GM12875 (cell line): Measurements from ENCODE around the gene TMEM131L.

ENCODE experiments used
- H3K4me3 ChIP-seq: one replicate; pipeline ENCODE4 v1.5.1; 2011; ENCODE audit warnings: low read depth, low read length, control low read depth
- TF ChIP-seq, protein P1 (sequence below): IDR thresholded peaks from 2 replicates; pipeline ENCODE4 v1.5.1; 2011; ENCODE audit warnings: low read depth, mild to moderate bottlenecking, control low read depth, inconsistent platforms, low read length, moderate library complexity, borderline replicate concordance; ENCODE audit not compliant: insufficient read depth

TMEM131L gene

DNA sequence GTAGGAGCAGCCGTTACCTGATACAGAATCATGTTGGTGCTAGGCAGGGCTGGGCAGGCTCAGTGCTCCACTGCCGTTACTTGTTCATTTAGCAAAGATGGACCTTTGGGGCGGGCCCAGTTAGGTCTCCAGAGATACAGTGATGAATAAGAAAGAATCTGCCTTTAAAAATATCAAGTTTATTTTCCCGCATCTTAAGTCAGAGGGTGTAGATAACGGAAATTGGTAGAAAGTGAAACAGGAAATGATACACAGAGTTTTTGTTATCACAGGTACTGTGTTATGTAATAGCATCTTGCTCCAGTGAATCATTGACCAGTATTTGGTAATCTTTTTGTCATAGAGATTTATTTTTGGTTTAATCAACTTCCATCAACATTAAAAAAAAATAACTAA is 5.5 kb downstream of the TMEM131L start:
- TF ChIP-seq, protein P1, sequence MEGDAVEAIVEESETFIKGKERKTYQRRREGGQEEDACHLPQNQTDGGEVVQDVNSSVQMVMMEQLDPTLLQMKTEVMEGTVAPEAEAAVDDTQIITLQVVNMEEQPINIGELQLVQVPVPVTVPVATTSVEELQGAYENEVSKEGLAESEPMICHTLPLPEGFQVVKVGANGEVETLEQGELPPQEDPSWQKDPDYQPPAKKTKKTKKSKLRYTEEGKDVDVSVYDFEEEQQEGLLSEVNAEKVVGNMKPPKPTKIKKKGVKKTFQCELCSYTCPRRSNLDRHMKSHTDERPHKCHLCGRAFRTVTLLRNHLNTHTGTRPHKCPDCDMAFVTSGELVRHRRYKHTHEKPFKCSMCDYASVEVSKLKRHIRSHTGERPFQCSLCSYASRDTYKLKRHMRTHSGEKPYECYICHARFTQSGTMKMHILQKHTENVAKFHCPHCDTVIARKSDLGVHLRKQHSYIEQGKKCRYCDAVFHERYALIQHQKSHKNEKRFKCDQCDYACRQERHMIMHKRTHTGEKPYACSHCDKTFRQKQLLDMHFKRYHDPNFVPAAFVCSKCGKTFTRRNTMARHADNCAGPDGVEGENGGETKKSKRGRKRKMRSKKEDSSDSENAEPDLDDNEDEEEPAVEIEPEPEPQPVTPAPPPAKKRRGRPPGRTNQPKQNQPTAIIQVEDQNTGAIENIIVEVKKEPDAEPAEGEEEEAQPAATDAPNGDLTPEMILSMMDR, result no peak
- no peak overlapping the region for H3K4me3 ChIP-seq

GRCh38 chr4:153472122-153473037 is 6.2 kb downstream of the TMEM131L start:
- H3K4me3 ChIP-seq, result peak overlapping the region; percentile 24

DNA sequence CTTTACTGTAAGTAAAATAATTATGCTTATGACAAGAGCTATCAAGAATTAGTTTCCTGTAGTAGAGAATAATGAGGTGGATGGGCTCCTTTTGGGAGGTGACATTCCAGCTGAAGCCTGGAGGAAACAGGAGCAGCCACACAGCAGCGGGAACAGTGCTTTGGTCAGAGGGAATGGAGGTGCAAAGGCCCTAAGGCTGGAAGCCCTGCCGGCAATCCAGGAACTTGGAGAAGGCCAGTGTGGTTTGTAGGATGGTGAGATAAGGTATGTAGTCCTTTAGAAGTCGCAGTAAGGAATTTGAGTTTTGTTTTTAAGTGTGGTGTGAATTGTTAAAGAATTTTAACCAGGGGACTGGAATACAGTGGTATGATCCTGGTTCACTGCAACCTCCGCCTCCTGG is 8.1 kb downstream of the TMEM131L start:
- H3K4me3 ChIP-seq, result no peak overlapping the region
- TF ChIP-seq, protein P1, result no peak

More at GRCh38 chr4:153472122-153473037, 6.2 kb downstream of the TMEM131L start:
- TF ChIP-seq, protein P1, result no peak

DNA sequence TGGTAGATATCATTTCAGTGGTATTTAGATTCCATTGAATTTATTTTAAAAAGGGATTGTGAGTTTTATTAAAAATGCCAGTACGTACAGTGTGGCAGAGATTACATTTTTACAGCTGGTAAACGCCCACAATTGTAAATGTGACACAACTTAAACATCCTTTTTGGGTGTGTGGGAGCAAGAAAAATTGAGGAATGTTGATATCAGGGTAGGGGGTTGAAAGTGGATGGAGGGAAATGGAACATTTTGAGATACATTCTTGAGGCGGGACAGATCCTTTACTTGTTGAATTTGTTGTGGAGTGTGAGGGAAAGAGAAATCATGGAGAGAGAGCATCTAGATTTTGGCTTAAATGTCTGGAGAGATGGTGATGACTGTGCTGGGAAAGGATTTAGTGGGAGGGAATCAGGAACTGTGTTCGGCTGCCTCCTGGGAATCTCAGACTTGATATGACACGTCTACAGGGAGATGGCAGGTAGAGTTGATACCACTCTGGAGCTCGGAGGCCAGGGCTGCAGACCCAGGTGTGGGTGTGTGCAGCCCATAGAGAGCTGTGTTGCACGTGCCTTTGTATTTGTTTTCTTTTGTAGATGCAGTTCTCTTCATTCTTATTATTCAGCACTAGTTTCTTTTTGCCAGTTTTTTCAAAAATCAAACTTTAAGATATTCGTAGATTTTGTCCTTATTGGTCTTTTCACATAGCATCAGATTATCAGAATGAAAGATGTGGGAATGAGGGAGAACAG is 10.8 kb downstream of the TMEM131L start:
- TF ChIP-seq, protein P1, result no peak
- peak overlapping the region; percentile 15 for H3K4me3 ChIP-seq

DNA sequence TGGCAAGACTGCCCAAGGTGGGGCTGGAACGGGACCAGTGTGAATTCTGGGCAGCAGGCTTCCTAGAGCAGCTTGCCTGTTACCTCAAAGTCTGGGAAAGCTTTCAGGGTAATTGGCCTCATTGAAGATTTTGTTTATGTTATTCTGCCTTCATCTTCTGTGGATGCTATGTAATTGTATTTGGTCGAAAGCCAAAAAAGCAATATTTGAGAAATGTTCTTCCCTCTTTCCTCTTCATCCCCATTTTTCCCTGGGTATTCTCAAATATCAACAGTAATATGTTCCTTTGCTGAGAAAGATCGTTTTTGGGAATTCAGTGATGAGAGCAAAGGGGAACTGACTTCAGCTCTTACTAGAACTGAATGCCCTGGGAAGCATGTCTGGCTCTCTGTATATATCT is 12.9 kb downstream of the TMEM131L start:
- TF ChIP-seq, protein P1, result no peak

DNA sequence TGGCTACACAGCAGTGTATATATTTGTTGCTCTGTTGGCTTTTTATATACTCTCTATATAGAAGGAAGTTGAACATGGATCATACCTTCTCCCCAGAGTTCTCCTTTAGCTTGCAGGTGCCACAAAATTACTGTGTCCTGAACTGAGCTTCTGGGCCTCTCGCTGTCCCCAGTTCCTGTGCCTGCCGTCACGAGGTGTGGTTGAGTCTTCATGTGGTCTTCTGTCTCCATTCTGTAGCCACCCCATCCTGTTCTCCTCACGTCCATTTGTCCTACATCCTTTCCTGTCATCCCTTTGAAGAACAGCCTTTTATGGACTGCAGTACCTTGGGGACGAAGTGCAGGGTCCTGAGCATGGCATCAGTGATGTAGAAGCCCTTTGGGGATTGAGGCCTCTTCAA is 14.5 kb downstream of the TMEM131L start:
- H3K4me3 ChIP-seq, result no peak overlapping the region
- TF ChIP-seq, protein P1, result no peak

More for the DNA sequence above, 12.9 kb downstream of the TMEM131L start:
- H3K4me3 ChIP-seq, result no peak overlapping the region
